ENCODE data around the gene ALG2.

GRCh38 chr9:99180199-99180598 lies 41.5 kb downstream of the ALG2 start:
- TF ChIP-seq CTCF (IDR thresholded peaks at IDR 0.05; ENCODE audit: insufficient read depth, low read length), result no peak
- no peak for TF ChIP-seq REST (IDR thresholded peaks at IDR 0.05; ENCODE audit: insufficient replicate concordance, low read depth)

All from HL-60 (cell line).